CMK (cell line): ENCODE results near the gene CADM1.

Experiments used
- DNase-seq: peaks from one replicate; pipeline ENCODE4 v3.0.0-alpha.2; 2010; ENCODE audit warnings: low read depth

Gene CADM1

DNA sequence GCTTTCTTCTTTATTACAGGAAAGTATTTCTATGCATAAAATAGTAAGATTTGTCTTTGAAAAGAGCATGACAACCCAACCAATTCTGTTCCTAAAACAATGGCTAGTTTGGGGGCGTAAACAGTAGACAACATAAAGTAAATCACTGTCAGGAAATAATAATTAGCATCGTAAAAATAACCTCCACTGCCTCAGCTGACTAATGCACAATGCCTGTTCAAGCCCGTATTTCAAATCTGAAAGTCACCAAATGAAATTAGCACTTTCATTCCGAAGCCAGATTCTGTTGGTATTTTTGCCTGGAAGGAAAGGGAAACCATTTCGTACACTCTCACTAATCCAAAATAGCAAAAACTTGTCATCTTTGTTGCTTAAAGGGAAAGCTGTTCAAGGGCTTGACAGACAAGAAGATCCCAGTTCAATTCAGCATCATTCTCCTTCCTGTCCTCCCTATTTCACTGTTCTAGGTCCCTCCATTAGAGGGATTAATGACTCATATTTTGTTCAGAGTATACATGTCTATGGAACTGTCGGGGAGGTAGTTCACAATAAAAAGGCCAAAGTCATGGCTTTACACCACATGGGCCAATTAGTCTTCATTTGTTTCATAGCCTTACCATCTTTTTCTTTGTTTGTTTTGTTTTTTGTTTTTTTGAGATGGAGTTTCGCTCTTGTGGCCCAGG, 154.7 kb downstream of the CADM1 start:
- DNase-seq: no peak

DNA sequence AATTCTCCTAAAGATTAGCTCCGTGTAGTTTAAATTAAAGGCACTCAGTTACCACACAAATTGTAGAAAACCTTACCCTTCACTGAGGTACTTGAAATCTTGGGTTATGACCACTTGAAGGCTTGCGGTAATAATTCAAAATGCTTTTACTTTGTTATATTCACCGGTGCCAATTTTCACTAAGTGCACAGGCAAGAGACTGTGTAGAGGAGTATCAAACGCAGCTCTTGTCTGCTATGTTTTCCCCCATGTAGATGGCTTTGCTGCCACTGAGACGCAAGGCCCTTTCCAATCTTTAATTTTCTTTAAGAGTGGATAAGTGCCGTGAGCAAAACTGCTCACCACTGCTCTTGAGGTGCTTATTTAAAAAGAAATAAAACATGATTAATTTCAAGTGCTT, 155.8 kb downstream of the CADM1 start:
- no peak for DNase-seq

DNA sequence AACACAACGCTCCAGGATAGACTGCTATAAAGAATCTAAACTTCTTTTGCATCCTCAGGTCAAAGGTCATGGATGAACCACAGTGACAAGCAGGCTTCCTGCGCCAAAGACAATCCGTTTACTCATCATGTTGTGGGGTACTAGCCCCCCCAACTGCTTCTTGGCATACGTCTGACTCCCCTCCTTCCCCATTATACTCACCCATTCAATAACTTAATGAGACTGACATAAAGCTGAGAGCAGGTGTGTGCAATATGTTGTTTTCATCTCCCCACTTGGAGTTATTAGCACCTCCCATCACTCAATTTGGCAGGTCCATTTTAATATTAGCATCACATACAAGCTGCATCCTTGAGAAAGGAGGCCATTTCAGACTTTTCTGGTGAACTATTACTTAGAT, 157.1 kb downstream of the CADM1 start:
- DNase-seq: no peak

DNA sequence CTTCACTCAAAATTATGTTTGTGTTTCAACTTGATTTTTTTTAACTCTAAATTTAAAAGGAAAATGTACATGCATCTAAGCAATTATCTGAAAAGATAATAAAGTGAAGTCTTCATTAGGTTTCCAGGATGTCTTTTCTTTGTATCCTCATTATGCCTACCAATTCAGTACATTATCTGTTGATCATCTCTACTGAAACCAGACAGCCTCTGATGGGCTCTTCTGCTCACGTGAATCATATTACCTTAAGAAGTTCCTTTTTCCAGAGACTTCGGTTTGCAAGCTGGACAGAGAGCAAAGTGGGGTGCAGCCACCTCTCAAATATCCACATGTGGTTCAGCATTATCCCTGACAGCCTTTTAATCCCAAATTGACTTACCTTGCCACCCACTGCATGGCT, 158.4 kb downstream of the CADM1 start:
- DNase-seq: no peak

DNA sequence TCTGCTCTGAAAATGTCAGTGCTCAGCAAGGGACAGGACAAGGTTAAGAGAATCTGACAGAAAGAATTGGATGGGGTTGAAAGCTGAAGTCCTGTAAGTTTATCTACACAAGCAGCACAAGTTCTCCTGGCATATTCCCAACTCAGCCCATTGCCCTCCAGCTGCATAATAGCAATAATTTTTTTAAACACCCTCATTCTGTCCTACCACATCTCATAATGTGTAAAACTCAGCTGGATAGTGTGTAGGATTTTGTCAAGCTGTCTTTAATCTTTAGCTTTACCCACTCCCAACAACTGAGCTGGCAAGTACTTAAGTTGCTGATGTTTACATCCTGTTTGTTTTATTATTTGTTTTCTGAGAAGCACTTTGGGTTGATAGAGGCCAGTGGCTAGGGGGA, 158.9 kb downstream of the CADM1 start:
- no peak for DNase-seq

DNA sequence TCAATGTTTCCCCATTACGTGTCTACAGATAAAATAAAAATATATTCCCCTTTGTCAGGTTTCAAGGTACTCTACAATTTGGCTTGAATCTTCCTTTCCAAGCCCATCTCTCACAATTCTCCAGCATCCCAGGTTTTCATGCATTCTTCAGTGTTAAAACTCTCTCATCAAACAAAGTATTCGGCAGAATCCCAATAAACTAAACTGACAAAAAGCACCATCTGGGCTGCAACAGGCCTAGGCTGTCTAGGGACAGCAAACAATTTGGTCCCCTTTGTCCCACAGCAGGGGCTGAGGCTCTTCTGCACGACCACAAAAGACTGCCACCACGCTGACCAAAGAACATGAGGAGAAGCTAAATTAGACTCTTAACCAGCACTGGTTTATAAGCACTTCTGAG, 159.4 kb downstream of the CADM1 start:
- DNase-seq: no peak

DNA sequence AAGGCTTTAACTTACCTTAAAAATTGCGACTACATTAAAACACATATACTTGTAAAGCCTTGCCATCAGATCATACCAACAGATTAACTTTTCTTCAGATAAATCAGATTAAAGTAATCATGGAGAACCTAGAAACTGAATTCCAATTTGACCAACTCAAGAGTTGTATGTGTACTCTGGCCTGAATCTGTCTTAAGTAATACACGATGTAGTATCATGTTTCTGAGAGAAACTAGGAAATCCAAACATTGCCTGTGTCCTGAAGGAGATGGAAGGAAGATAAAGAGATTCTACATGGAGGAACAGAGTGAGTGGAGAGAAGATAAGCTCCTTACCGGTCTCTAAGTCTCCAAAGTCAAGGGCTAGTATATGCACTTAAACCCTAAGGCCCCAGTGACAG, 162.1 kb downstream of the CADM1 start:
- no peak for DNase-seq

DNA sequence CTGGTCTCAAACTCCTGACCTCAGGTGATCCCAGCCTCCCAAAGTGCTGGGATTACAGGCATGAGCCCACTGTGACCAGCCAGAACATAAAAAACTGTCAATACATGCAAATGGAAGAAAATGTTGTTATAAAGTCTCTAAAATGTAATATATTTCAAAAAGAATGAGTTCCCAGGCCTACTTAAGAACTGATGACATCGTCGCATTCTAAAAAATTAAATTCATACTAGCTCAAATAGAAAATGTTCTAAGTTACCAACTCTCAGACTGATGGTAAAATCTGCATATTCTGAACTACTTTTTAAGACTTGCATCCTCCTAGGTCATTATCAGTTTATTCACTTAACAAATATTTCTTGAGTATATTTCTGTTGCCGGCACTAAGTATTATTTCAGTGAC, 163.3 kb downstream of the CADM1 start:
- DNase-seq: no peak

DNA sequence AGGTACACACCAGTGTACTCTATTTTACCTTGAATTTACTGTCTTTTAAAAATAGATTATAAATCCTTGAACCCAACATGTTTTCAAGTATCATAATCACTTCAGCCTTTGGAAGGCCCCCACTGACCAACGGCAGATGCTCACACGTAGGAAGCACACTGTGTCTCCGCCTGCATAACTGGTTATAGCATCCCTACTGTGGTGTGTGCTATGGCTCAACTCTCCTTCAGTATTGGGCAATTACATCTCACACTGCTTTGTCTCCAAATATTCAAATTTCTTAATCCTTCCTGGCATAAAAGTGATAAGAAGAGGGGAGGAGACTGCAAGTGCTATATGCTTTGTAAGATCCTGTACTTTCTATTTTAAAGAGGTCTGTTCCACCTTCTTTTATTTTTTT, 165.7 kb downstream of the CADM1 start:
- no peak for DNase-seq

DNA sequence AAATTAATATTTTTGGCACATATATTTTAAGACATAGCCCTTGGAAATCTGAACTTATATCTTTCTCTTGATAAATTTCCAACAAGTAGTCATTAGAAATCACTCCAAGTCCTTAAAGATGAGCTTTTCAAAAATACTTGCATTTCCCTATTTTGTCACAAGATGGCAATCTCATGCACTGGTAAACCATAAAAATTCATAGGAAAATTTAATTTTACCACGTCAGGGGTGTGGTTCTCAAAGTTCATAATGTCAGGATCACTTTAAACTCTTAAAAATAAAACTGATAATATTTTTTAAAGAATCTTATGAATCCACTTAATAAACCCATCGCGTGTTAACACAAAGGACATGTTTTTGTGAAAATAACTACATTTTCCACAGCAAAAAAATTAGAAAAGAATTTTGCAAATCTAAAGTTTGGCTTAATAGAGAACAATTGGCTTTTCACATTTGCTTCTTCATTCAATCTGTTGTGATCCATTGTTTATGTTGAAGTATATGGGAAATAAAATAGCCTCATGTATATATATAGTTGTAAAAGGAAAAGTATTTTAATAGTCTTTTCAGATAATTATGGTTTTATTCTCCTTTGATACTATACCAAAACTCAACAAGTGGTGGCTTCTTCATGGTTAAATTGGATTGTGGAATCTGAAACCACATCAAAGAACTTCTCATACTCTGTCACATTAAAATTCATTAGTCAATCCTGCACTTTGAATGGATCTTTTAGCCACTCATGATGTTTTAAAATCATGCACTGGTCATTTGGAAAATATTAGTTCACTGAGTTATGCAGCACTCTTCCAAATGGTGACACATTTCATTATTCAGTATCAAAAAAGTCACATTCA, 169.1 kb downstream of the CADM1 start:
- no peak for DNase-seq

DNA sequence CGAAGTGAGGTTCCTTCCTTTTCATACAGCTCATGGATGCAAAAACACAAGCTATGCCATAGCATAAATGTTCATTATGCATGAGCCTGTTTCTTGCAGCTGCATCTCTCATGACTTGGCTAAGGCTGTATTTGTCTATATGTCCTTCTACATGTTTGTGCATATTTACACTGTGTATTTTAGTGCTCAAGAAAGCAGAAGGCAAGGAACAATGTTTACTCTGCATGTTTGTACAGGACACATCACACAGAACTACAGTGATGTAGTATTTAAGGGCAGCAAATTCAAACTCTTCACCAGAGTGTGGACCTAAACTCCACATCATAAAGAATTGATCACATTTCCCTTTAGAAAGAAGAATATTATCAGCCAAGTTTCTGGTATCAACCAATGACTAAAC, 170.3 kb downstream of the CADM1 start:
- DNase-seq: no peak

DNA sequence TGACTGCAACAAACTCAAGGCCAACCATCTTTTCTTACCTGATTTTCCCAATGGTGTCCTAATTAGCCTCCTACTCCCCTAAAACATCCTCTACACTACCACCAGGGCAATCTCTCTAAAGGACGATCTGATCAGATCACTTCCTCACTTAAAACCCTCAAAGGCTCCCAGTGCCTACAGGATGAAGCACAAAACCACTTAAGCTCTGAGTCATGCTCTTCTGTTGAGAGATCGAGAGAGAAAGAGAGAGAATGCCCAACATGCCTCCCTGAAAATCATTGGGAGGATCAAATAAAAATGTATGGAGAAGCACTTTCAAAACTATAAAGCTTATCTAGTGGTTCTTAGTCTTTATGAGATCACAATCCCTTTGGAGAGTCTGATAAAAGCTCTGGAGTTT, 171.1 kb downstream of the CADM1 start:
- no peak for DNase-seq

DNA sequence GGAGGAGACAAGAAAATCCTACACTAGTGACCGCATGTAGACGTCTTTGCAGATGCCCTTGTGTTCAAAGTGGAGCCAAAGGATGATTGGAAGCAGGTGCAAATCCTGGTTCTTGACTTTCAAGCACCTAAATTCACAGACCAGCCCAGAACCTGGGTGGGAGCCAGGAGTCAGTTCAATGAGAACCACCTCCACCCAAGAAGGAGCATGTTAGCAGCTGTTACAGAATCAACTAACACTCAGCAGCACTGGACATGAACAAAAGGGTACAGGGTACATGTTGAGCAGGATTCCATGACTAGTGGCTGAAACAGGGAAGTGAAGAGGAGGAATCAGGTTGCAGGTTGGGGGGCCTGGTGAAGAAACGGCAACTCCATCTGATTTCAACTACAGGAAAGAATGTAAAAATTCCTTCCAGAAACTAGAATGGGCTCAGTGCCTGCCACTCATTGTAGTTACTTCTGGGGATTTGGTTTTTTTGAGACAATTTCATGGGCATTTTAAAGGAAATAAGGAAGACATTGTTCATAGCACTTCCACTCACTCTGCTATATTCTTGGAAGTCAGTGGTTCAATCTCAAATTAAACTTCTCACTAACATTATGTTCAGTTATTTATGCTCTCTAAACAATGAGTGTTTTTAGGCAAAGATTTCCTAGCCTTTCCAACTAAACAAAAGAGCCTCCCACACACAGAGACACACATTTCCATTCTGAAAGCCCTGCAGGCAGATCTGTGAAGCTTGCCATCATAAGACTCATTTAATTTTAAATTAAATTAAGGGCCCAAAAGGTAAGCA, 173.3 kb downstream of the CADM1 start:
- no peak for DNase-seq

DNA sequence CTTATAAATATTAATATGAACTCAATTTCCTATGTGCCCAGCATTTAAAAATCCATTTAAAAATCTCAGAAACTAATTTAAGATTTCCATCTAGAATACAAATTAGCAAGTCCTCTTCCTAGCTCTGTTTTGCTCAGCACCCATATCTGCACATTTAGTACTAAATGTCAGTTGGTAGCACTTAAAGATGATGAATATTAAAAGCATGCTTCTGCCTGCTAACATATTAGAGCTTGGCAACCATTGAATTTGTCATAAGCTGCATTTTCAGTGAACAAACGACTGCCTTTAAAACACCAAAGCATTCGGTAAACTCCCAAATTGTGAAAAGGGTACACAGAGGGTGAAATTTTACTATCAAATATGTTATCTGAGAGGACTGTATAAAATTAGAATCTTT, 177.7 kb downstream of the CADM1 start:
- DNase-seq: no peak

DNA sequence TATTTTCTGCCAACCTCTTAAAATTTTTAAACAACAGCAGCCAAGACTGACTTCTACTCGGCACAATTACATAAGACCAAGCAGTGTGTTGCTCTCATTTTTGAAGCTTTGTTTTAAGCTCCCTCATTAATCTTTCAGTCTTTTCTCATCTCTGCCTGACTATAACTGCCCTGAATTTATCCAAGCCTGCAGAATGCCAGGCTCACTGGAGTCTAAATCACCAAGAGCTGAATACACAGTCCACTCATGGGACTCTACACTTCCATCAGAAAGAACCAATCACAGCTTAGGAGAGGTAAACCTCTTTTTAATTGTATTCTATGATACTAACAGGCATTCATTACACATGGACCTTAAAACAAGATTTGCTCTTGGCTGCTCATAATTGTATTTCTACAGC, 178.7 kb downstream of the CADM1 start:
- no peak for DNase-seq

DNA sequence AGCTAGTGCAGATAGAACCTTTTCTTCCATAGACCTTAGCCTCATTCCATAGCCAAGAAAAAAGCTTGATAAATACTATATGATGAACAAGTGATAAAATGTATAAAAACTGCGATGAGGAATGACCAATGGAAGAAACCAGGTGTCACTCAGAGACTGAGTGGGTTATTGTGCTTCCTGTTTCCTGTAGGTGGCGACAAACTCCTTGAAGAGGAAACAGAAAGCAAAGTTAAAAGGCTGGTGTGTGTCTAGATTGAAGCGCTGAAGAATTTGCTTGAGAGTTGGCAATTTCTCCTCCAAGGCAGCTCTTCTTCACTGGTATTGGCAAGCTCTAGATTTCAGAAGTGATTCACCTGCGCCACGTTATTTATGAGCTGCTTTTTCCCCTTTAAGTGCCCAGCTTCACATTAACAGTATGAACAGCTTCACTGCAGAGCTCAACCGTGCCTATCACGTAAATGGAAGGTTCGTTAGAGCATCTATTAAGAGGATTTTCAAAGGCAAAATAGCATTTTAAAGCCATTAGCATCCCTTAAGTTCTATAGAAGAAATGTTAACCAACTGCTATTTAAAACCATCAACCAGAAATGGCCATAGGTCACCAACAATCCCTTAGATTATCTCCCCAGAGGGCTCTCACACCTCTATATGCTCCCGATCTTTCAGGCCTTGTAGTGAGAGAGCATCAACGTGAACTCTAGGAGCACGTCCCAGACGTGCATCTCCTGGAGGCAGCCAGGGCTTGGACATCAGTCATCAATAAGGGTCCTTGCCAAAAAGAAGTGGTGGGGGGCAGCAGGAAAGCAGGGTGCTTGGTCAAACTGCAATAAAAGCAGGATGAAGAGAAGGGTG, 179.4 kb downstream of the CADM1 start:
- DNase-seq: no peak

DNA sequence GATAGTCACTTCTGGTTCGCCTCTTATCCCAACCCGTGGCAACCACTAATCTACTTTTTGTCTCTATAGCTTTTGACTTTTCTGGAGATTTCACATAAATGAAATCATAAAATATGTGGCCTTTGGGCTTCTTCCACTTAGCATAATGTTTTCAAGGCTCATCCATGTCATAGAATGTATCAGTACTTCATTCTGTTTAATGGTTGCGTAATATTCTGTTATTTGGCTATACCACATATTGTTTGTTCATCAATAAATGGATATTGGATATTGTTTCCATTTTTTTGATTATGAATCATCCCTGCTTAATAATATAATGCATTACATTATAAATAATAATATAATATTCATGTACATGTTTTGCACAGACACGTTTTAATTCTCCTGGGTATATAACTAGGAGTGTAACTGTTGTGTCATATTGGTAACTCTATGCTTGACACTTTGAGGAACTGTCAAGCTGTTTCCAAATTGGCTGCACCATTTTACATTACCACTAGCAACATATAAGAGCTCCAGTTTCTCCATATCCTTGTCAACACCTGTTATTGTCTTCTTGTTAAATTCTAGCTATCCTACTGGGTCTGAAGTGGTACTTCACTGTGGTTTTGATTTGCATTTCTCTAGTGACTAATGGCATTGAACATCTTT, 181.5 kb downstream of the CADM1 start:
- no peak for DNase-seq

DNA sequence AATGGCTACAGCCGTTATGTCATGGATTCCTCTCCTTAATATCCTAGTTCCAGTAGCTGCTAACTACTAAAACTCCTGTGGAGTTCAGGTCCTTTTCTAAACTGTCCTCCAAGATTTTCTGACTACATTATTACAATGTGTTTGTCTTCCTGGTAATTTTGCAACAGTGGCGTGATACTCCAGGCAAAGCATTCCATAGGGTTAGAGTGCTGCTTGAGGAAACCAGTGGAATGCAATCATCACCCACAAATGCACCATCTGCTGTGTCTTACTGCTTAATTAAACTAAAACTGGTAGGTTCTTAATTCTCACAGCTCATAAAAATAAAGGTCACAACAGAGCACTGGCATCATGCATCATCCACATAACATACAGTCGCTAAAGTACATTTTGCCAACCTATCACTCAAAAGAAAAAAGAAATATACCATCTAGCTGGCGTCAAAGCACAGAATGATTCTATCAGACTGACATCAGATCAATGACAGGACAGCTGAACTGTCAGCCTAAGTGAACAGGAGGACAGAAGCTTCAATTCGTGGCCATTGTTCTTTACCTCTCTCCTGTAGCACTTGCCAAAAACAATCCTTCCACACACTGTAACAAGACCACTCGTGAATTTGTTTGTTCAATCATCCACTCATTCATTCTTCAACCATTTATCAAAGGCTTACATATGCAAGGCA, 182.5 kb downstream of the CADM1 start:
- DNase-seq: no peak

DNA sequence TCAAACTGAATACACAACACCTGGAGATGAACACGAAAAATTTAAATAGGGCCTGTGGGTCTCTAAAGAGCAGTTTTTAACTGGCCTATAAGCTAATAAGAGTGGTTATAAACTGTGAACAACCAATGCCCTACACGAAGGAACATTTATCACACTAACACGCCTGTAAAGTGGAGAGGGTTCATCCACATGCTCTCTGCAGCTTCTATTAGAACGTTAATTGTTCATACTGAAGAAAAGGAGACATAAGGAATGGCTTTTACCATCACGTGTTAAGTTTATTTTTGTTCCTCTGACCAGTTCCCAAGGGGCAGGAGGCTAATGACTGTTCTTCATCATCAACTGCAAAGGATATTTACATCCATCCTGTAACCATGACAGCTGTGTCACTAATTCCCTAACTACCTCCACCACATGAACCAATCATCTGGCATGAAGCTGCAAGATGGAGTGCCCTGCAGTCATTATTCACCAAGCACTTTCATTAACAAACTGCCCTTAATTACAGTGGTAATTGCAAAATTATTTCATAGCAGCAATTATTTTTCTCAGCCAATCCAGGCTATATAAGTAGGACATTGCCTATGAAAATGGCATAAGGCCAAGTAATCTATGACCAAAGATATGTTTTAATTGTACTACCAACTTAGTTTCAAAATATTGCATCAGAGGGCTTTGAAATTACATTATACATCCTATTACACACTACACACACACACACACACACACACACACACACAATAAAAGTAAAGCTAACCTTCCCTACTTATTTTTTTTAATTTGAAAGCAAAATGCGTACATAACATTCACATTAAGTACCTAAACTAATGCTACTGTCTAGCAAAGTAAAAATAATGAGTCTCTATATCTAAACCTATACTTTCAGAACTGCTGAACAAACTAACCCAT, 186.7 kb downstream of the CADM1 start:
- no peak for DNase-seq

DNA sequence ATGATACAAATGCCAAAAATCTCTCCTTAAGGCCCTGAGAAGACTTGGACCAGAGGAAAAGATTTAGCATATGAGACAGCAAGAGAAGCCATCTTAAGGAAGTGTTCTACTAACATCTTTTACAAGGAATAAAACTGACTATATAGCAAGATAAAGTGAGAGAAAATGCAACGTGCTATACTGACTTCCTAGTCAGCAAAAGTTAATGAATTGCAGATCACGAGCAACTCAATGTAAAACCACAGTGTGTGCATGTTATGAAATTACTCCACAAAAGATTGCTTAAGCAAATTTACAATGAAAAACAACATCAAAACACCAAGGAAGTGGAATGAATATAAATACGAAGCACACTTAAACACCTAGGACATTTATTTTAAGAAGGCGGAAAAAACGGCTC, 187.5 kb downstream of the CADM1 start:
- no peak for DNase-seq
